Measurements from ENCODE around the gene GNL1. TPM values are rescaled to one million over a fixed set of nuclear protein-coding genes. Genes with fewer than 3 reads are reported as not detected.

GNL1 gene
- total and polyA plus RNA-seq, 2 experiments from 2014 or later, result 31.4 to 42.5 TPM

DNA sequence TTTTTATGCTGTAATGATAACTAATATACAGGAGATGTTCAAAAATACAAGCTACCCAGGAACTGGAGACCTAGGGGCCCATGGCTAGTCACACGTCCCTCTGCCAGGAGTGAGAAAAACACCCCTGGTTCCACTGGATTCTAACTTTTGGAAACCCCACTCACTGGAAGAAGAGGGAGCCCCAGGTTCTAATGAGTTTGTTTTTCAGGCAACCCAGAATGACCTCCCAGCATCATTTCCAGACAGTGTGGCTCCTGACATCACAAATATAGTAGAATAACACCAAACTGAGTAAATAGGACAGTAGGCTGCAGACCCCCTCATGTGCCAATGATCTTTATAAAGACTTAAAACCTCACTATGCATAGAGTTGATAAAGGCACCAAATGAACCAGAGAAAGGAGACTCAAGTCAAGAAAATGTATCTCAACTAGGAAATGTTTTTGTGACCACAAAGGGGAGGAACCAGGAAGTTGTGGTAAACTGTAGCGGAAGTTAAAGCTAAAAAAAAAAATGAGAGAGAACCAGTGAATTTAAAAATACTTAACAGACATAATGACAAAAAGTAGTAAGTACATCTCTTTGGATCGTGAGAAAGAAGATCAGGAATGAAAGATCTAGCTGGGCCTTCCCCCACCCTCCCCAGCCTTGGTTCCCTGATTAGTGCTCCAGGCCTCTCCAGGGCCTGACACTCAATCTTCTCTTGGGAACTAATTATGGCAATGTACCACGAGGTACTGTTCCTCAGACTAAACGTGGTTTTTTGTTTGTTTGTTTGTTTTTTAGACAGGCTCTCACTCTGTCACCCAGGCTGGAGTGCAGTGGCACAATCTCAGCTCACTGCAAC is 47.2 kb downstream of the GNL1 start:
- H3K79me2 ChIP-seq (replicated peaks; ENCODE audit: insufficient read depth), result no peaks in the 10 kb centered on the region
- peaks cover 17% of the 10 kb centered on the region for H3K4me1 Mint-ChIP-seq
- no peak overlapping the region for H2AFZ ChIP-seq
- ATAC-seq (no peak), DNase-seq (ENCODE audit: low spot score) (no peak)
- no peaks in the 10 kb centered on the region for H4K20me1 ChIP-seq (replicated peaks; ENCODE audit: insufficient read depth)
- no peak for TF ChIP-seq ZNF114 (CRISPR knock-in tag; IDR thresholded peaks at IDR 0.05)
- no peak for TF ChIP-seq ZNF331 (CRISPR knock-in tag; IDR thresholded peaks at IDR 0.05; ENCODE audit: low read depth)
- TF ChIP-seq CTCF (conservative IDR thresholded peaks at IDR 0.05; ENCODE audit: low read depth in 2 of 2), result no peak
- no peak for TF ChIP-seq NANOG (IDR thresholded peaks at IDR 0.05; ENCODE audit: borderline replicate concordance)
- TF ChIP-seq, protein P1, sequence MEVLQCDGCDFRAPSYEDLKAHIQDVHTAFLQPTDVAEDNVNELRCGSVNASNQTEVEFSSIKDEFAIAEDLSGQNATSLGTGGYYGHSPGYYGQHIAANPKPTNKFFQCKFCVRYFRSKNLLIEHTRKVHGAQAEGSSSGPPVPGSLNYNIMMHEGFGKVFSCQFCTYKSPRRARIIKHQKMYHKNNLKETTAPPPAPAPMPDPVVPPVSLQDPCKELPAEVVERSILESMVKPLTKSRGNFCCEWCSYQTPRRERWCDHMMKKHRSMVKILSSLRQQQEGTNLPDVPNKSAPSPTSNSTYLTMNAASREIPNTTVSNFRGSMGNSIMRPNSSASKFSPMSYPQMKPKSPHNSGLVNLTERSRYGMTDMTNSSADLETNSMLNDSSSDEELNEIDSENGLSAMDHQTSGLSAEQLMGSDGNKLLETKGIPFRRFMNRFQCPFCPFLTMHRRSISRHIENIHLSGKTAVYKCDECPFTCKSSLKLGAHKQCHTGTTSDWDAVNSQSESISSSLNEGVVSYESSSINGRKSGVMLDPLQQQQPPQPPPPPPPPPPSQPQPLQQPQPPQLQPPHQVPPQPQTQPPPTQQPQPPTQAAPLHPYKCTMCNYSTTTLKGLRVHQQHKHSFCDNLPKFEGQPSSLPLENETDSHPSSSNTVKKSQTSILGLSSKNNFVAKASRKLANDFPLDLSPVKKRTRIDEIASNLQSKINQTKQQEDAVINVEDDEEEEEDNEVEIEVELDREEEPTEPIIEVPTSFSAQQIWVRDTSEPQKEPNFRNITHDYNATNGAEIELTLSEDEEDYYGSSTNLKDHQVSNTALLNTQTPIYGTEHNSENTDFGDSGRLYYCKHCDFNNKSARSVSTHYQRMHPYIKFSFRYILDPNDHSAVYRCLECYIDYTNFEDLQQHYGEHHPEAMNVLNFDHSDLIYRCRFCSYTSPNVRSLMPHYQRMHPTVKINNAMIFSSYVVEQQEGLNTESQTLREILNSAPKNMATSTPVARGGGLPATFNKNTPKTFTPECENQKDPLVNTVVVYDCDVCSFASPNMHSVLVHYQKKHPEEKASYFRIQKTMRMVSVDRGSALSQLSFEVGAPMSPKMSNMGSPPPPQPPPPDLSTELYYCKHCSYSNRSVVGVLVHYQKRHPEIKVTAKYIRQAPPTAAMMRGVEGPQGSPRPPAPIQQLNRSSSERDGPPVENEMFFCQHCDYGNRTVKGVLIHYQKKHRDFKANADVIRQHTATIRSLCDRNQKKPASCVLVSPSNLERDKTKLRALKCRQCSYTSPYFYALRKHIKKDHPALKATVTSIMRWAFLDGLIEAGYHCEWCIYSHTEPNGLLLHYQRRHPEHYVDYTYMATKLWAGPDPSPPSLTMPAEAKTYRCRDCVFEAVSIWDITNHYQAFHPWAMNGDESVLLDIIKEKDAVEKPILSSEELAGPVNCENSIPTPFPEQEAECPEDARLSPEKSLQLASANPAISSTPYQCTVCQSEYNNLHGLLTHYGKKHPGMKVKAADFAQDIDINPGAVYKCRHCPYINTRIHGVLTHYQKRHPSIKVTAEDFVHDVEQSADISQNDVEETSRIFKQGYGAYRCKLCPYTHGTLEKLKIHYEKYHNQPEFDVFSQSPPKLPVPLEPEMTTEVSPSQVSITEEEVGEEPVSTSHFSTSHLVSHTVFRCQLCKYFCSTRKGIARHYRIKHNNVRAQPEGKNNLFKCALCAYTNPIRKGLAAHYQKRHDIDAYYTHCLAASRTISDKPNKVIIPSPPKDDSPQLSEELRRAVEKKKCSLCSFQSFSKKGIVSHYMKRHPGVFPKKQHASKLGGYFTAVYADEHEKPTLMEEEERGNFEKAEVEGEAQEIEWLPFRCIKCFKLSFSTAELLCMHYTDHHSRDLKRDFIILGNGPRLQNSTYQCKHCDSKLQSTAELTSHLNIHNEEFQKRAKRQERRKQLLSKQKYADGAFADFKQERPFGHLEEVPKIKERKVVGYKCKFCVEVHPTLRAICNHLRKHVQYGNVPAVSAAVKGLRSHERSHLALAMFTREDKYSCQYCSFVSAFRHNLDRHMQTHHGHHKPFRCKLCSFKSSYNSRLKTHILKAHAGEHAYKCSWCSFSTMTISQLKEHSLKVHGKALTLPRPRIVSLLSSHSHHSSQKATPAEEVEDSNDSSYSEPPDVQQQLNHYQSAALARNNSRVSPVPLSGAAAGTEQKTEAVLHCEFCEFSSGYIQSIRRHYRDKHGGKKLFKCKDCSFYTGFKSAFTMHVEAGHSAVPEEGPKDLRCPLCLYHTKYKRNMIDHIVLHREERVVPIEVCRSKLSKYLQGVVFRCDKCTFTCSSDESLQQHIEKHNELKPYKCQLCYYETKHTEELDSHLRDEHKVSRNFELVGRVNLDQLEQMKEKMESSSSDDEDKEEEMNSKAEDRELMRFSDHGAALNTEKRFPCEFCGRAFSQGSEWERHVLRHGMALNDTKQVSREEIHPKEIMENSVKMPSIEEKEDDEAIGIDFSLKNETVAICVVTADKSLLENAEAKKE (CRISPR knock-in tag; IDR thresholded peaks at IDR 0.05), result no peak
- TF ChIP-seq JUNB (IDR thresholded peaks at IDR 0.05; ENCODE audit: unreplicated experiment), result no peak
- no peak for TF ChIP-seq CREB1 (CRISPR knock-in tag; IDR thresholded peaks at IDR 0.05; ENCODE audit: low read depth)
- no peak for TF ChIP-seq ETS1 (IDR thresholded peaks at IDR 0.05)
- TF ChIP-seq, protein P2, sequence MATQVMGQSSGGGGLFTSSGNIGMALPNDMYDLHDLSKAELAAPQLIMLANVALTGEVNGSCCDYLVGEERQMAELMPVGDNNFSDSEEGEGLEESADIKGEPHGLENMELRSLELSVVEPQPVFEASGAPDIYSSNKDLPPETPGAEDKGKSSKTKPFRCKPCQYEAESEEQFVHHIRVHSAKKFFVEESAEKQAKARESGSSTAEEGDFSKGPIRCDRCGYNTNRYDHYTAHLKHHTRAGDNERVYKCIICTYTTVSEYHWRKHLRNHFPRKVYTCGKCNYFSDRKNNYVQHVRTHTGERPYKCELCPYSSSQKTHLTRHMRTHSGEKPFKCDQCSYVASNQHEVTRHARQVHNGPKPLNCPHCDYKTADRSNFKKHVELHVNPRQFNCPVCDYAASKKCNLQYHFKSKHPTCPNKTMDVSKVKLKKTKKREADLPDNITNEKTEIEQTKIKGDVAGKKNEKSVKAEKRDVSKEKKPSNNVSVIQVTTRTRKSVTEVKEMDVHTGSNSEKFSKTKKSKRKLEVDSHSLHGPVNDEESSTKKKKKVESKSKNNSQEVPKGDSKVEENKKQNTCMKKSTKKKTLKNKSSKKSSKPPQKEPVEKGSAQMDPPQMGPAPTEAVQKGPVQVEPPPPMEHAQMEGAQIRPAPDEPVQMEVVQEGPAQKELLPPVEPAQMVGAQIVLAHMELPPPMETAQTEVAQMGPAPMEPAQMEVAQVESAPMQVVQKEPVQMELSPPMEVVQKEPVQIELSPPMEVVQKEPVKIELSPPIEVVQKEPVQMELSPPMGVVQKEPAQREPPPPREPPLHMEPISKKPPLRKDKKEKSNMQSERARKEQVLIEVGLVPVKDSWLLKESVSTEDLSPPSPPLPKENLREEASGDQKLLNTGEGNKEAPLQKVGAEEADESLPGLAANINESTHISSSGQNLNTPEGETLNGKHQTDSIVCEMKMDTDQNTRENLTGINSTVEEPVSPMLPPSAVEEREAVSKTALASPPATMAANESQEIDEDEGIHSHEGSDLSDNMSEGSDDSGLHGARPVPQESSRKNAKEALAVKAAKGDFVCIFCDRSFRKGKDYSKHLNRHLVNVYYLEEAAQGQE (IDR thresholded peaks at IDR 0.05; ENCODE audit: unreplicated experiment), result no peak
- TF ChIP-seq EZH2 (IDR thresholded peaks at IDR 0.05; ENCODE audit: low read depth, unreplicated experiment), result no peak
- H3K9me2 ChIP-seq (ENCODE audit: insufficient read depth), result no peaks in the 10 kb centered on the region
- H3K27ac ChIP-seq (ENCODE audit: low read depth), result no peak overlapping the region
- H3K27ac Mint-ChIP-seq, result no peak overlapping the region
- H3K36me3 Mint-ChIP-seq (ENCODE audit: low read depth), result no peaks in the 10 kb centered on the region
- peaks cover 10% of the 10 kb centered on the region for H3K27me3 Mint-ChIP-seq (ENCODE audit: insufficient read depth, low read depth, poor library complexity)
- no peaks in the 10 kb centered on the region for H3K27me3 ChIP-seq (ENCODE audit: insufficient read depth)
- no peaks in the 10 kb centered on the region for H3F3A ChIP-seq (replicated peaks; ENCODE audit: low read depth)
- H3K9me3 Mint-ChIP-seq, result no peaks in the 10 kb centered on the region
- H3K4me1 ChIP-seq (ENCODE audit: insufficient read depth), result no peaks in the 10 kb centered on the region
- H3K4me2 ChIP-seq, result no peak overlapping the region
- no peak overlapping the region for H3K4me3 ChIP-seq
- H3K4me3 Mint-ChIP-seq, result no peak overlapping the region
- H3K36me3 ChIP-seq (ENCODE audit: insufficient read depth), result no peaks in the 10 kb centered on the region
